Umbilical cord (tissue), 2 donors: ENCODE results near the gene SRMS. TPM values are rescaled to one million over a fixed set of nuclear protein-coding genes. Genes with fewer than 3 reads are reported as not detected.
A peak's percentile ranks its signal among the peaks of the same experiment; 100 is the strongest.
"Not testable (repeated sequence)": the region's sequence is repeated elsewhere in the genome, so short reads cannot be mapped to it uniquely, and the experiment has no call there.

ENCODE experiments used
- DNase-seq: peaks from one replicate; pipeline ENCODE4 v3.0.0-alpha.2; 2015; ENCODE audit warnings: low spot score
- total RNA-seq: library from RNA; depleted of rRNA; stranded (reverse); fragments of >200 nt; gene quantifications from one replicate; pipeline ENCODE4 v1.2.3, GENCODE V29; 2014; ENCODE audit warnings: low replicate concordance; ENCODE audit not compliant: insufficient read depth

The SRMS gene
- total RNA-seq, 1 donor from 2014 or later = not detected

DNA sequence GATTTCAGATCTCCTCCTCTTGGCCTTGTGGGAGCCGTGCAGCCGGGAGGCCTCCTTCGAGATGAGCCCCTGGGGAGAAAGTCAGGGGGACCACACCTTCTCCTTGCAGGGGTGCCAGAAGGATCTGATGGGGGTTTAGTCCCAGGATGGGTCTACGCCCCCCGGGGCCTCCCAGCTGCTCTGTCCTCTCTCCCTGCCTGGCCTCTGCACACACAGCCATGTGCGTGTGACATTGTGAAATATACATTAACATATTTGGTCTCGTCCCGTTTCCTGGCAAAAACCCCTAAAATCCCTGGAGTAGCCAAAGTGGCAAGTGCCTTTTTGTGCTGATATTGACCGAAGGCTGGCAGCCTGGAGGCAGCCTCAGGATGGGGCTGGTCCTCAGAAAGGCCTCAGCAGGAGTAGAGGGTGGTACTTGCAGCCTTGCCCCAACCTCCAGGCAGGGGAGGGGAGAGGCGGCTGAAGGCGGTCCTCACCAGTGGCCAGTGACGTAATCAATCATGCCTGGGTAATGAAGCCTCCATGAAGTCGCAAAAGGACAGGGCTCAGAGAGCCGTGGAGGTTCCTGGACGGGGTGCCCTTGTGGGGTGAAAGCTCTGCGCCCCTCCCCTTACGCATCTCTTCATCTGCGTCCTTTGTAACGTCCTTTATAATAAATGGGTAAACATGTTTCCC, 31.6 kb upstream of the SRMS start:
- no peak for DNase-seq

DNA sequence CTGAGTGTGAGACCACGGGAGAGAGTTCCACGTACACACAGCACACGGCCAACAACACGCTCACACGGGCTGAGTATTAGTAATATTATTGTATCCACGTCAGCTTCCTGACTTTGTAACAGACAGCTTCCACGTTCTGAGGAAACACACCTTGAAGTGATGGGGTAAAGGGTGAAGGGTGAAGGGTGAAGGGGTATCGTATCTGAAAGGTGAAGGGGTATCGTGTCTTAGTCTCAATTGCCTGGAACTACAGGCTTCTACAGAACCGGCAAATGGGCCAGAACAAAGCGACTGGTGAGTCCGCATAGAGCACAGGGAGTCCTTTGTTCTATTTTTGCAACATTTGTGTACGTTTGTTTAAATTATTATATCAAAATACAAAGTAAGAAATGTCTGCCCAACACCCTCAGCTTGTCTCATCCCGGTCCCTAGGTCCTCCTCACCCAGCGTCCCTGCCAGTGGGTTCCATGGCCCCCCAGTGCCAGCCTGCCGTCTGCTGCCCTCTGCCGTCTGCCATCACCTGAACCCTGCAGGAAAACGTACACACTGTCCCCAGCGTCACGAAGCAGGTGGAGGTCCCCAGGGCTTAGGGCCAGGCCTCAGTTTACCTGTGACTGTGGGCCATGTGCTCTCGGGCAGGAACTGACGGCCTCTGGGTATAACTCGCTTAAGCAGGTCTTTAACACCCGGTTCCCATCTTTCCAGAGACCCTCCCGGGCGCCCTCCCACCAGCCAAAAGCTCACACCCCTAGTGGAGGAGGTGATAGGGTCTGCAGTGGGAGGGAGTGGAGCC, 30.9 kb upstream of the SRMS start:
- no peak for DNase-seq

GRCh38 chr20:63577317-63577894, 29.9 kb upstream of the SRMS start:
- no peak for DNase-seq

- no peak for DNase-seq
These were observed 28.8 kb upstream of the SRMS start for GRCh38 chr20:63576311-63576710.

DNA sequence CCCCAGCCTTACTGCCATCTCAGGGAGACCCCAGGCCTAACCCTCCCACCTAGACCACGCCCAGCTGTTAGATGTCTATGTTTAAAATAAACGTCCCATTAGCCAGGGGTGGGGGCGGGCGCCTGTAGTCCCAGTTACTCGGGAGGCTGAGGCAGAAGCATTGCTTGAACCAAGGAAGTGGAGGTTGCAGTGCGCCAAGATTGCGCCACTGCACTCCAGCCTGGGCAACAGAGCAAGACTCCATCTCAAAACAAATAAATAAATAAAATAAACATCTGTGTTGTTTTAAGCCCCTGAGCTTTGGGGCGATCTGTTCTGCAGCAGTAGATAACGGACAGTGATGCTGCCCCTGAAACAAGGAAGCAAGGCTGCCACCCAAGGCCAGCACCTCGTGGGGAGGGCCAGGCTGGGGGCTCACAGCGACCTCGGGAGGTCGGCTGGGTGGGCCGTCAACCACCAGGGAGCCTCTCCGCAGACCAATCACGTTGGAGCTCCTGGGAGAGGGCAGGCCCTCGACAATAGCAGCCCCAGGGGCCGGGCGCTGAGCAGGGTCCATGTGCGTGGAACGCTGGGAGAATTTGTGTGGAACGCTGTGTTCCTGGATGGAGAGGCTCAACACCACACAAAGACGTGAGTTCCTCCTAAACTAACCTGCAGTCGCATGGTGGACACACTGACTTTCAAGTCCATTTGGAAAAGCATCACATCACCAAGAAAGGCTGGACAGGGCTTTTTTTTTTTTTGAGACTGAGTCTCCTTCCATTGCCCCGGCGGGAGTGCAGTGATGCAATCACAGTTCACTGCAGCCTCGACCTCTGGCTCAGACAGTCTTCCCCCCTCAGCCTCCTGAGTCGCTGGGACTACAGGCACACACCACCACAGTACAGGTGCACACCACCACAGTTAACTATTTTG, 27.5 kb upstream of the SRMS start:
- no peak for DNase-seq

GRCh38 chr20:63574156-63574828, 26.7 kb upstream of the SRMS start, which contains the start of gene HELZ2:
Gene HELZ2, minus strand, starts transcription at chr20:63574239. Its CDS starts 1,854 bp downstream, at chr20:63572385.
- peak; percentile 70 for DNase-seq

GRCh38 chr20:63573647-63574131, 26.1 kb upstream of the SRMS start:
- no peak for DNase-seq

- no peak for DNase-seq
These were observed 25.5 kb upstream of the SRMS start for GRCh38 chr20:63572788-63573646.

DNA sequence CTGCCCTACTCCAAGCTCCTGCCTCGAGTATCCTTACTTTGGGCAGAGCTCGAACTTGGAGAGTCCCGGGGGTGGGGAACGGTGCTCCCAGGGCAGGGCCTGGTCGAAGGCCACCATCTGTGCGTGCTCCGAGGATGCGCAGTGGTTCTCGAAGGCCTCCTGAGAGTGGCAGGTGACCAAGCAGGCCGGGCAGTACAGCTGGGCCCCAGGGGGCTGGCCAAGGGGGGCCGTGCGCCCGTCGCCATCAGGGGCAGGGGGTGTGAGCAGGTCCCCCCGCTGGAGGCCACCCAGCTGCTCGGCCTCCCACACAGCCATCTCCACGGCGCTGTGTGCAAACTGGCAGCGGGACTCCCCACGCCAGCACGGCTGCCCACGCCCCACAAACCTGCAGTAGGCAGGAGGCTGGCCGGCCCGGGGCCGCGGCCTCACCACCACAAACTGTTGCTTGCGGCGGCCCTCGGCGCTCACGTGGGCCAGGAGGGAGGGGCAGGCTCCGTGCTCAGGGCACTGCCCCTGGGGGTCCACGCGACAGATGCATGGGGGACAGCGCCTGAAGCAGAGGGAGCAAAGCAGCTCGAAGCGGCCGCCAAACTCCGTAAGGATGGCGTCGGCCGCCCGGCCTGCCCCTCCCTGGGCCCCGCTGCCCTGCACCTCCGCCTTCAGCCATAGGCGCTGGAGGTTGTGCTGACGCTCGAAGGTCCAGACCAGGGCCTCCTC, 24.7 kb upstream of the SRMS start:
- DNase-seq = no peak

- DNase-seq = not testable (repeated sequence)
These were observed 23.5 kb upstream of the SRMS start for GRCh38 chr20:63571087-63571478.

DNA sequence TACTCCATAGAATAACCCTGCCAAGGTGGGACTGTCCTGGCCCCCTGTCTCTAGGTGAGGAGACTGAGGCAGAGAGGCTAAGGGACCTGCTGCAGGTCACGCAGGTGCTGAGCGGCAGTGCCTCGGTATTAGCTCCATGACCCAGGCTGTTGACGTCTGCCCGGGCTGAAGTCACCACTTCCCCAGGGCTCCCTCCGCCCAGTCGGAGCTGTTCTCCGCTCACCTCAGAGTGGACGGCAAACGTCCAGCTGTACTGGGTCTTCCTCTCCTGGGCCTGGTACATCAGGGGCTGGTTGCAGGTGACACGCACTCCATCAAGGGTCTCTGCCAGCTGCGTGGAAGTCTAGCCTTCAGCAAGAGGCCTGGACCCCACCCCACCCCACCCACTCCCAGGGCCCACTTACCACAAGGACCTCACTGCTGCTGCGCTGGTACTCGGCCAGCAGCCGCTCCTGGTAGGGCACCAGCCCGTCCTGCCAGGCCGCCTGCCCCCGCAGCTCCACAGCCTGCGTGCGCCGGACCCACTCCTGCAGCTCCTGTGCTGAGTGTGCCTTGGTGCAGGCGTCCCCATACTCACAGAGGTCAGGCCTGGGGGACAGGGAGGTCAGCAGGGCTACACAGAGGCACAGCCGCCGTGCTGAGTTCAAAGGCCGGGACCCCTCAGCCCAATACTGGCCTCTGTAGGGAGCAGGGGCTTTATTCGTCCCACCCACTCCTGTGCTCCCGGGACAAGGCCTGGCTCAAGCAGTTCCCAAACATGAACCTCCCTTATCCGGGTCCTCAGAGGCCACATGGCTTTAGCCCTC, 22.9 kb upstream of the SRMS start:
- no peak for DNase-seq

GRCh38 chr20:63568986-63569949, 21.7 kb upstream of the SRMS start:
- no peak for DNase-seq

DNA sequence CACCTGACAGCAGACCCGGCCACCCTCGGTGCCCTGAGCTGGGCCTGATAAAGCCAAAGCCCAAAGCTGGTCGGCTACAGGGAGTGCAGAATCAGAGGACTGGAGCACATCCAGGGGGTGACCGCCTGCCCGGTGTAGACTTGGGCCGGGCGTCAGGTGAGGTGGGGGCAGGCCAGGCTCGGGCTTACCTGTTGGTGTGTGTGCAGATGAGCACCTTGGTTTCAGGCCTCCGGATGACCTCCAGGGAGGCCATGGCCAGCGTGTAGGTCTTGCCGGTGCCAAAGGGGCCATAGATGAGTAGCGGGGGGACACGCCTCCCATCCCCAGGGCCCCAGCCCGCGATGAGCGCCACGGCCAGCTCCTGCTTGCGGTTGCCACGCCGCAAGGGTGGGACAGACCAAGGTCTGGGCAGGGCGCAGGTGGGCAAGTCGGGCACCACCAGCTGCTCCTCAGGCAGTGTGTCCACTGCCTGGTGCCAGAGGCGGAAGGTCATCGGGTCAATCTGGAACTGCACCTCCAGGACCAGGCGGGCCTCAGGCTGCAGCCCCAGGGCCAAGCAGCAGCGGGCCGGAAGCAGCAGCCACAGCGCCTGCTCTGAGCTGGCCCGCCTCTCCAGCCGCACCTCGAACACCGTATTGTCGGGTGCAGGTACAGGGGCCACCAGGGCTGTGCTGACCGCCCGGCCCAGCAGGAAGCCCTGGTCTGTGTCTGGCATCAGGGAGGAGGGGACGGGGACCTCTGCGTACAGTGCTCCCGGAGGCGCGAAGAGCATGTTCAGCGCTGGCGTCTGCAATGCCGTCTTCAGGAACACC, 20.8 kb upstream of the SRMS start:
- DNase-seq = no peak

DNA sequence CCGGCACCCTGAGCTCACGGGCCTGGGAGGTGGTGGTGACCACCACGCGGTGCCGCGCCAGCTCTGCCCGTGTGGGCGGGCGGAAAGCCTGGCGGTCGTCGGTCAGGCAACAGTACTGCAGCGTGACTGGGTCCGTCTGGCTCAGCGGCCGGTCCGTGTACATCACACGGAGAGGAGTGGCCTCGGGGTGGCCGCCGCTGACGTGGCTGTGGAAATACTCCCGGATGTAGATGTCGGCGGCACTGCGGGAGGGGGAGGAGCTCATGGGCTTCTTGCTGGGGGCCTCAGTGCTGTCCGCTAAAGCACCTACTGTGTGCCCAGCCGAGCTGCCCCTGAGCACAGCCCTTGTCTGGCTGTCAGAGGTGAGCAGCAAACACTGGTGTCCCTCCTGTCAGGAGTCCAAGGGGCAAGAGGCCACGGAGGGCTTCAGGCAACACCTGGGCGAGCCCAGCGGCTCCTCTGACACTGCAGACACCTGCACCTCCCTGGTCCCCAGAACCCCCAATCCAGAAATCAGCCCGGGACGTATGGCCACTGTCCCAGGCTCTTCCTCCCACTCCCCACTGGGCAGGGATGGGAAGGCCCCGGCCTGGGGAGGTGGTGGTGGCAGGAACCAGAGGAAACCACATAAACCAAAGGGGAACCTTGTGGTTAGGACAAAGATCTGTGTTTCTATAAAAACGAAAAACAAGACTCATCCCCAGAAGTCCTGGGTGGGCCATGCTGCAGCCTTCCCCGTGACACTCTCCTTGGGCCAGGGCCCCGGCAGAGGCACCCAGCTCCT, 20.0 kb upstream of the SRMS start:
- no peak for DNase-seq

DNA sequence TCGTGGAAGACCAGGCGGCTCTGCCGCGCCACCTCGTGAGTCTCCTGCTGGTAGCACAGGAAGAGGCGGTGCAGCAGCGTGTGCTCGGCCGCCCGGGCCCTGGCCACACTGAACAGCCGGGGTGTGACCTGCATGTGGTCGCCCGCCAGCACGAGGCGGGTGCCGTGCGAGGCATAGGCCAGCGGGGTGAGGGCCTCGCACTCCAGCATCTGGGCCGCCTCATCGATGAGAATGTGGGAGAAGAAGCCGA, 19.5 kb upstream of the SRMS start:
- DNase-seq = no peak
